ENCODE data around the gene DACH2.

- TF ChIP-seq CTCF (IDR thresholded peaks at IDR 0.05; ENCODE audit: low read depth, low read length) = no peak
- TF ChIP-seq MAX (IDR thresholded peaks at IDR 0.05; ENCODE audit: low read depth, low read length) = no peak
- TF ChIP-seq POLR2A (IDR thresholded peaks at IDR 0.05; ENCODE audit: extremely low read depth, insufficient read length) = no peak
- TF ChIP-seq MYC (IDR thresholded peaks at IDR 0.05; ENCODE audit: low read depth, low read length) = no peak
Measured at GRCh38 chrX:86154553-86154952, 6.3 kb downstream of the DACH2 start.
